GM13977 (cell line): Measurements from ENCODE around the gene PTGIS.

Experiments
- DNase-seq: peaks from one replicate; pipeline ENCODE4 v3.0.0; 2012; ENCODE audit warnings: low spot score
- in situ Hi-C: fragments of 300-500 bp; cut with MboI; formaldehyde crosslinking; loops from one replicate; pipeline ENCODE4 v1.12.0; 2022; ENCODE audit warnings: low sequenced_read_pairs, low pct_unique_long_range_greater_than_20kb, mixed read lengths, inconsistent platforms; ENCODE audit not compliant: unreplicated experiment
- TF ChIP-seq, protein P1 (sequence below): IDR thresholded peaks from 2 replicates; pipeline ENCODE4 v1.5.1; 2012; ENCODE audit warnings: mild to moderate bottlenecking, control low read depth; ENCODE audit not compliant: insufficient read depth; ENCODE audit errors: extremely low read depth, missing control alignments

PTGIS gene

DNA sequence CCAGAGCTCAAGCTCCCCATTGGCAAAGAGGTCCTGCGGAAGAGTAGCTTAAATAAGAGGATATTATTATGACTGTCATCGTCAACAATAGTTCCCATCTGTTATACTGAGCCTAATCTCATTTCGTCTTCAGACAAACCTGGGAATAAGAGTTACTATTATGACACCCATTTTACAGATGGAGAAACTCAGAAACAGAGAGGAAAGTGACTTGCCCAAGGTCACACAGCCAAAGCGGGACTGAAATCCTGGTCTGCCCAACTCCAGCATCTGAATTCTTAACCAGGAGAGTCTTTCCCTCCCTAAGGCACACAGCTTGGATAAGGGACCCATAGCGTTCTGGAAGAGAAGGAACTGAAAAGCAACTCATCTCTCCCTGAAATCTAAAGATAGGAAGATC lies 23.4 kb downstream of the PTGIS start:
- TF ChIP-seq, protein P1, sequence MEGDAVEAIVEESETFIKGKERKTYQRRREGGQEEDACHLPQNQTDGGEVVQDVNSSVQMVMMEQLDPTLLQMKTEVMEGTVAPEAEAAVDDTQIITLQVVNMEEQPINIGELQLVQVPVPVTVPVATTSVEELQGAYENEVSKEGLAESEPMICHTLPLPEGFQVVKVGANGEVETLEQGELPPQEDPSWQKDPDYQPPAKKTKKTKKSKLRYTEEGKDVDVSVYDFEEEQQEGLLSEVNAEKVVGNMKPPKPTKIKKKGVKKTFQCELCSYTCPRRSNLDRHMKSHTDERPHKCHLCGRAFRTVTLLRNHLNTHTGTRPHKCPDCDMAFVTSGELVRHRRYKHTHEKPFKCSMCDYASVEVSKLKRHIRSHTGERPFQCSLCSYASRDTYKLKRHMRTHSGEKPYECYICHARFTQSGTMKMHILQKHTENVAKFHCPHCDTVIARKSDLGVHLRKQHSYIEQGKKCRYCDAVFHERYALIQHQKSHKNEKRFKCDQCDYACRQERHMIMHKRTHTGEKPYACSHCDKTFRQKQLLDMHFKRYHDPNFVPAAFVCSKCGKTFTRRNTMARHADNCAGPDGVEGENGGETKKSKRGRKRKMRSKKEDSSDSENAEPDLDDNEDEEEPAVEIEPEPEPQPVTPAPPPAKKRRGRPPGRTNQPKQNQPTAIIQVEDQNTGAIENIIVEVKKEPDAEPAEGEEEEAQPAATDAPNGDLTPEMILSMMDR, result no peak
- no peak for DNase-seq
- in situ Hi-C loops, result loop anchor here (10.0 kb wide), 2 partner anchors 60 to 300 kb away; no protein-coding TSS in a partner anchor

GRCh38 chr20:49543858-49544437 lies 24.0 kb downstream of the PTGIS start:
- DNase-seq, result no peak
- TF ChIP-seq, protein P1, result no peak
- in situ Hi-C loops, result loop anchor here (10.0 kb wide), 2 partner anchors 61 to 301 kb away; no protein-coding TSS in a partner anchor

- DNase-seq, result no peak
- in situ Hi-C loops, result loop anchor here (10.0 kb wide), 2 partner anchors 62 to 302 kb away; no protein-coding TSS in a partner anchor
- TF ChIP-seq, protein P1, result no peak
Observed at GRCh38 chr20:49543071-49543857, 24.7 kb downstream of the PTGIS start.

DNA sequence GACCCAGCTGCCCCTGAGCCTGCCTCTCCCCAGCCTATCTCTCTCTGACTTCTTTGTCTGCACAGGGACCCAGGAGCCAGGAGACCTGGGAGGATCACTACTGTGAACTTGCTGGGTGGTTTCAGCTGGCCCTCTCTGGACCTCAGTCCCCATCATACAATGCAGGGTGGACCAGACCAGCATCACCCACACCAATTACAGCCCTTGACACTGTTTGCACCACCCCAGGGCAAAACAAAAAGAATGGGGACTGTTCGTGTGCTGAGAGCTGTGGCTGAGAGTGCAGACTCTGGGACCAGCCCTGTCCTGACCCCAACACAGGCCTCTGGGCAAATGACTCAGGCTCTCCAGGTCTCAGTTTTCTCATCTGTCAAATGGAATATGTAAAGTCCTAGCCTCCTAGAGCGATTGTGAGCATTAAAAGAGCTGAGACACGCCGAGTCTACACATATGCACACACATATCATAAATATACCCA lies 25.4 kb downstream of the PTGIS start:
- no peak for DNase-seq
- in situ Hi-C loops, result loop anchor here (10.0 kb wide), 2 partner anchors 62 to 302 kb away; no protein-coding TSS in a partner anchor
- TF ChIP-seq, protein P1, result no peak

DNA sequence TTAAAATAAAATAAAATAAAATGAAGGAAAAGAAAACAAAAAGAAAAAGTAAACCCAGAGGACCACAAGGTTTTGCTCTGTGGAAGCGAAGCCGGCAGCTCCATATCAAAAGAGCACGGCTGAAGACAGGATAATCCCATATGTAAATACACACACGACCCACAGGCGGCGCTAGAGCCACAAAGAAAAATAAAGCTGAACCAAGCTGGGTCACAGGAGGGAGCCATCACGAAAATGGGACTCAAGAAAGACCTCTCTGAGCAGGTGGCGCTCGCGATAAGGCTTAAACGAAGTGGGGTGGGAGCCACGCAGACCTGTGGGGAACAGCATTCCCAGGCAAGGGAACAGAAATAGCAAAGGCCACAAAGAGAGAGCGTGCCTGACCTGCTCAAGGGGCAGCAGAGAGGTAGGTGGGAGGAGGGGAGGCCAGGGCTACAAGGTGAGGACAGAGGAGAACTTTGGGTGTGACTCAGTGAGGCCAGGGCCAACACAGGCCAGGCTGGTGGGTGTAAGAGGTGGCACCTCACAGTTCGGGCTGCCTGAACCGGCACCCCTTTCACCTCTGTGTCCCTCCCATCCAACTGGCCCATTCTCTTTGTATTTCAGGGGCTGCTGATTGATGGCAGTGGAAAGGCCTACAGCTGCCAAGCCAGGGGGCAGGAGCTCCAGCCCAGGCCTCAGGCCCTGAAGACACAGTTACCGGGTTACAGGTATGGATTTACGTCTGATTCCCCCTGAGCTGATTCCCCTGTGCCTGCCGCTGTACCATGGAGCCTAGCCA lies 26.0 kb downstream of the PTGIS start:
- in situ Hi-C loops, result loop anchor here (10.0 kb wide), 2 partner anchors 63 to 303 kb away; no protein-coding TSS in a partner anchor
- TF ChIP-seq, protein P1, result peak; percentile 90
- peak; percentile 80 for DNase-seq
